SKM-1 (cell line): Measurements from ENCODE around the gene SASS6.
"Not testable (repeated sequence)": the region's sequence is repeated elsewhere in the genome, so short reads cannot be mapped to it uniquely, and the experiment has no call there.

Experiments used
- DNase-seq: peaks from one replicate; lab custom pipeline; 2025; ENCODE audit not compliant: unreplicated experiment; lab: John Stamatoyannopoulos, UW

Gene SASS6

DNA sequence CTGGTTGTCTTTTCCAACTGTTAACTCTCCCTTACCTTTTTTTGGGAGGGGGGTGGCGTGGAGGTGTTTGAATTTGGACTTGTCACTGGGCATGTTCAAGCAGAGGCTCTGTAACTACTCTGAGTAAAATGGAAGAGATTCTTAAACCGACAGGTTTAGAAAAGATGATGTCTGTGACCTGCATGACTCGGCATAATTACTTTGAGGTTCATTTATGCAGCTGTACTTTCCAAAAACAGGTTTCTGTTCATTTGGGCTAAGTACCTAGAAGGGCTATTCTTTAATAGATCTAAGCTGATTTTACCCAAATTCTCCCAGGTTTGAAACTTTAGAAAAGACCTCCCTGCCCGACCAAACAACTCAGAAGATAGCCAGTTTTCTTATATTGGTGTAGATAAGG is 82.6 kb downstream of the SASS6 start:
- DNase-seq, result no peak

DNA sequence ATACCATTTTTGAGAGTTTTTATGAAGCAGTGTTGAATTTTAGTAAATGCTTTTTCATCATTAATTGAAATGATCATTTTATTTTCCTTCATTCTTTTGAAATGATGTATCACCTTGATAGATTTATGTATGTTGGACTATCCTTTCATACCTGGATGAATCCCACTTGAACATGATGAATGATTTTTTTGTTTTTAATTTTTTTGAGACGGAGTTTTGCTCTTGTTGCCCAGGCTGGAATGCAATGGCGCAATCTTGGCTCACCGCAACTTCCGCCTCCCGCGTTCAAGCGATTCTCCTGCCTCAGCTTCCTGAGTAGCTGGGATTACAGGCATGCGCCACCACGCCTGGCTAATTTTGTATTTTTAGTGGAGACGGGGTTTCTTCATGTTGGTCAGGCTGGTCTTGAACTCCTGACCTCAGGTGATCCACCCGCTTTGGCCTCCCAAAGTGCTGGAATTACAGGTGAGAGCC is 85.5 kb downstream of the SASS6 start:
- DNase-seq, result not testable (repeated sequence)

DNA sequence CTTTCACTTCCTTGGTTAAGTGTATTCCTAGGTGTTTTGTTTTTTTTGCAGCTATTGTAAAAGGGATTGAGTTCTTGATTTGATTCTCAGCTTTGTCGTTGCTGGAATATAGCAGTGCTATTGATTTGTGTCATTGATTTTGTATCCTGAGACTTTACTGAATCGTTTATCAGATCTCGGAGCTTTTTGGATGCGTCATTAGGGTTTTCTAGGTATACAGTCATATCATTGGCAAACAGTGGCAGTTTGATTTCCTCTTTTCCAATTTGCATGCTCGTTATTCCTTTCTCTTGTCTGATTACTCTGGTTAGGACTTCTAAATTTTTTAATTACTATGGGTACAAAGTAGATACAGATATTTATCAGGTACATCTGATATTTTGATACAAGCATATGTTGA is 87.5 kb downstream of the SASS6 start:
- DNase-seq, result no peak

DNA sequence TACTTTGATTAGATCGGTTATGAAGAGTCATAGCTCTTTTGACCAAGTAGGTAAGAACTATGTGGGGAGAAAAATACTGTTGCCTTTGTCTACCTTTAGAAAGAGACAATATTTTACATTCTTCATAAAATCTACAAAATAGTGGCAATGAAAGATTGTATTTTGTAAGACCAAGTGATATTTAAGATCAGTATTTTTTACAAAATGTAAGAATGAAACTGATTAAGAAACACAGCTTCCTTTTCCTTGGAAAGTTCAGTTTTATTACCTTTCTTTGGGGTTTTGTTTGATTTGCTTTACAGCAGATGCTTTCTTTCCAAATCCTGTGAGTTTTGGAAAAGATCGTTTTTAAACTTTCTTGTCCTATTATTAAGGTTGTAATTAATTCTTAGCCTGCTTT is 93.1 kb downstream of the SASS6 start:
- DNase-seq, result no peak

DNA sequence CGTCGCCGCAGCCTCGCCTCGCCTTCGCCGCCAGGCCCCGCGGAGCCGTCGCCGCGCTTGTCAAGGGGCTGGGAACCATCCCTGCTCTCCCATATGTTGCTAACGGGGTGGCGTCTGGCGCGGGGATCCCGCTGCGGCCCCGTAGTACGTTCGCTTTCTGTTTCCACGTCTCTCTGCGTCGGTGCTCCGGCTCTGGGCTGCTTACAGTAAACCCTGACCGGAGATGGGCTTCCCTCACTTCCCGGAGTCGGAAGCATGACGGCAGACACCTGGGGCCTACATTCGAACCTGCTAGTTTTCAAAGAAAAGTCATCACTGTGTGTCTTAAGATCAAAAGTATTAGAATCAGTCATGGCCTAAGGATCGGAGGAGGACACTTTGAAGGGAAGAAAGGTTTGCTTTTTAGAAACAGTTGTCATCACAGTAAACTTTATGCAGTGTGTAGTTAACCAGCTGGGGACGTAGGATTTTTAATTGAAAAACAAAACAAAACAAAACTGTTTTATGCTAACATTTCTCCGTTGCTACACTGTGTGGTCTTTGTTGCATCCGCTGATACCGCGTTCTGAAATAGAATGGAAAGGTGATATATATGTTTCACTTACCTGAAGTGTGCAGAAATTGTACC is 94.0 kb downstream of the SASS6 start:
- DNase-seq, result no peak

DNA sequence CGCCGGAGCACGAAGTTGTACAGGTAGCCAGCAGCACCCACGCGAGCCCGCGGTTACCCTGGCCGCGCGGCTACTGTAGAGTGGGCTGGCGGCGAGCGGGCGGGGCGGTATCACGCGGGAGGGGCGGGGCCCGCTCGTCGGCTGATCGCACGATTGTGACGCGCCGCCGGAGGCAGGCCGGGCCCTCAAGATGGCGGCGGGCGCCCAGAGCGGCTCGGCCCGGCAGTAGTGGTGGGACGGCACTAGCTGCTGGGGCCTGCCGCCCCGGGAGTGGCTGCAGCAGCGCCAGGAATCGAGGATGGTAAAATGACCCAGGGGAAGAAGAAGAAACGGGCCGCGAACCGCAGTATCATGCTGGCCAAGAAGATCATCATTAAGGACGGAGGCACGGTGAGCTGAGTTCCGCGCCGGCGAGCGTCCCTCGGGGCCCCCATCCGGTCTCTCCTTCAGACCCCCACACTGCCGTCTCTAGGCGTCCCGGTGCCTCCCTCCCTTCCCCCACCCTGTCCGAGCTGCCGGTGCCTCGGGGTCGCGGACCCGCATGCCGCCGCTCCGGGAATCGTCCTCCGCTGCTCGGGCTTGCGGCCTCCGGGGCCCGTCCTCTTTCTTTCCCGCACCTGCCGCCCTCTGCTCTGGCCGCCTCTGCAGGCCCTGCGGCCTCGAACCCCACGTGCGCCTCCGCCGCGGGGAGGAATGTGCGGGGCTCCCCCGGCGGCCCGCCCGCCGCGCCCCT is 94.6 kb downstream of the SASS6 start:
- peak; percentile 40 for DNase-seq

DNA sequence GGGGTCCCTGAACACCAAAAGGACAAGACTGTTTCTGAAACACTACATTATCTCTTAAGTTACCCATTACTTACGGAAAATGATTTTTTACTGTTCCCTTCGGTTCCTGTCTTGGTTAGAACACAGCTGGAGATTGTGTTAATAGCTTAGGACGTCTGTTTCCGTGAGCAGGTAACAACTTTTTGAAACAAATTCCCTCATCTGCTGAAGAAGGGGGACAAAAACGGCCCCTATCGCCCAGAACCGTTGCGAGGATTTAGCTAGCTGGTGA is 95.1 kb downstream of the SASS6 start:
- no peak for DNase-seq

DNA sequence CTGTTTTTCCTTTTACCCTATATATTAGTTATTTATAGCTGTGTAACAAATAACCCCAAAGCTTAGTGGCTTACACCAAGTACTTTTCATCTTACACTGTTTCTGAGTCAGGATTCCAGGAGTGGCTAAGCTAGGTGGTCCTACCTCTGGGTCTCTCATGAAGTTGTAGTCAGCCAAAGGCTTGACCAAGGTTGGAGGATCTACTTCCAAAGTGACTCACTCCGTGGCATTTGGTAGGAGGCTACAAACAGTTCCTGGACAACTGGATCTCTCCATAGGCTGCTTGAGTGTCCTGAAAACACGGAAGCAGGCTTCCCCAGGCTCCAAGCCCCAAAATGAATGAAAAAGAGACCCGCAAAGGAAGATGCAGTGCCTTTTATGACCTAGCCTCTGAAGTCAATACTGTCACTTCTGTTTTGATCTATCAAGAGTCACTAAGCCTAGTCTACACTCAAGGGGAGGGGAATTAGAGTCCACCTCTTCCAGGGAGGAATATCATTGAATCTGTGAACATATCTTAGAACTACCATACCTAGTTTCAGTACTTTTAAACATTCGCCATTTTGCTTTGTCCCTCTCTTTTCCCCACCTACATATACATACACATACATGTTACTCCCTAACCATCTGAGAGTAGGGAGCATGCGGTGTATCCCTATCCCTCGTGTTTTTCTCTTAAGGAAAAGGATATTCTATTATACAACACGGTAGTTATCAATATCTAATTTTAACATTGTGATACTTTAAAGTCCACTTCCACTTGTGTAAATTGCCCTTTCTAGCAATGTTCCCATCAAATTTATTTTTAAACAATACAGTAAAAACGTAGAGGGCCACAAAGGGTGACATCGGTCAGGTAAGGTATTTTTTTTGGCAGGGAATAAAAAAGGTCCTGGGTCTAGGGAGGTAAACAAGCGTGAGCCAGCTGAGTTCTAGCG is 95.7 kb downstream of the SASS6 start:
- no peak for DNase-seq

DNA sequence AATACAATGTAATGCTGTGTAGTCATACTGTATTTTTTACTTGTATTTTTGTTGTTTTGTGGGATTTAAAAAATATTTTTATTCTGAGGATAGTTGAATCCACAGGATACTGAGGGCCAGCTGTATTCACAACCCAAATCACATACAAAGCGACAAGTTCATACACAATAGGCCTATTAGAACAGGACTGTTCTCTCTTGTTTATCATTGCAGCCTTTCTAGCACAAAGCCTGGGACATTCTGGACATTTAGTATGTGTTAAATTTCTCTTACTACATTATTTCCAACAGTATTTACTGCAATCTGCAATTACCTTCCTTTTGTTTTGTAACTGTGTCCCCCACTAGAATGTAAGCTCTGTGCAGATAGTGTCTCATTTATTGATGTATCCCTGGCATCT is 97.5 kb downstream of the SASS6 start:
- DNase-seq, result no peak

DNA sequence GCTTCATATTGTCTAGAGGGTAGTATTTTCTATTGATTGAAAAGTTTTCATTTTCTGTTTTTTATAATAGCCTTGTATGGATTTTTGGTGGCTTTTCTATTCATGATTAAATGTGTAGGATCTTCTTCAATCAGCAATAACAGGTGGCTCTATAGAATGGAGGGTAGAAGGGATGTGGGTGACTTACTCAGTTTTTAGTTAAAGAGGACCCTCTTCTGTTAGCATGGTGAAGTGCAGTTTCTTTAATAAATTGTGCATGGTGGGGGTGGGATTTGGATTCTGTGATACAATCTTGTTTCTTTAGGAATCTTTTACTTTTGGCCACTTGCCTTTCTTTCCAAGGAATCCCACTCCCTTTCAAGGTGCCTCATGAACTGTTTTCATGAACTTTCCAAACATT is 98.3 kb downstream of the SASS6 start:
- no peak for DNase-seq
